ENCODE measurements around the gene CHTF8. TPM values are rescaled to one million over a fixed set of nuclear protein-coding genes. Genes with fewer than 3 reads are reported as not detected.

The CHTF8 gene
- total and polyA plus RNA-seq, 10 of the 15 experiments (the other 5 are each of a cell fraction or from before 2014, with no cell fraction given) = 18.5 to 159 (median 102) TPM

DNA sequence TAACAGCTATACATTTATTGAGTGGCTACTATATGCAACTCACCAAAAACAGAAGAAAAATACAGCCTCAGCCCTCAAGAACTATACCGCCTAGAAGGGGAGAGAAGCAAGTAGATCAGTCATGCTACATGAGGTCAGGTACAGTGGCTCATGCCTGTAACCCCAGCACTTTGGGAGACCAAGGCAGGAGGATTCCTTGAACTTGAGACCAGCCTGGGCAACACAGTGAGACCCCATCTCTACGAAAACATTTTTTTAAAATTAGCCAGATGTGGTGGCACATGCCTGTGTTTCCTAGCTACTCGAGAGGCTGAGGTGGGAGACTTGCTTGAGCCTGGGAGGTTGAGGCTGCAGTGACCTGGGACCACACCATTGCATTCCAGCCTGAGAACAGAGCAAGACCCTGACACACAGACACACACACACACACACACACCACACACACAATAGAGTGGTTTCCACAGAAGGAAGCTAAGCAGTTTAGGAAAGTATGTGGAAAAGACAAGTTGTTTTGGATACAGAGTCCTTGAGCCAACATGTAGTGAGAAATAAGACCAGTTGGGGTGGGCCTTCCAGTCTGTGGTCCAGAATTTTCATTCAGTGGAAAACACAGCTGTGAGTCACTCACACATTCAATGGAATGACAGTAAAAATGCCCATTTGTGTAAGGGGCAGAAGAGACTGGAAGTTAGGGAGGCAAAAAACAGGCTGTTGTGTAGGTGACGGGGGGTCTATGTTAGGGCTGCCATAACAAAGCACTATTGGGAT, 43.8 kb upstream of the CHTF8 start (continued):
- TF ChIP-seq MEF2B (IDR thresholded peaks at IDR 0.05; ENCODE audit: partially characterized antibody, poor library complexity, severe bottlenecking) = no peak

DNA sequence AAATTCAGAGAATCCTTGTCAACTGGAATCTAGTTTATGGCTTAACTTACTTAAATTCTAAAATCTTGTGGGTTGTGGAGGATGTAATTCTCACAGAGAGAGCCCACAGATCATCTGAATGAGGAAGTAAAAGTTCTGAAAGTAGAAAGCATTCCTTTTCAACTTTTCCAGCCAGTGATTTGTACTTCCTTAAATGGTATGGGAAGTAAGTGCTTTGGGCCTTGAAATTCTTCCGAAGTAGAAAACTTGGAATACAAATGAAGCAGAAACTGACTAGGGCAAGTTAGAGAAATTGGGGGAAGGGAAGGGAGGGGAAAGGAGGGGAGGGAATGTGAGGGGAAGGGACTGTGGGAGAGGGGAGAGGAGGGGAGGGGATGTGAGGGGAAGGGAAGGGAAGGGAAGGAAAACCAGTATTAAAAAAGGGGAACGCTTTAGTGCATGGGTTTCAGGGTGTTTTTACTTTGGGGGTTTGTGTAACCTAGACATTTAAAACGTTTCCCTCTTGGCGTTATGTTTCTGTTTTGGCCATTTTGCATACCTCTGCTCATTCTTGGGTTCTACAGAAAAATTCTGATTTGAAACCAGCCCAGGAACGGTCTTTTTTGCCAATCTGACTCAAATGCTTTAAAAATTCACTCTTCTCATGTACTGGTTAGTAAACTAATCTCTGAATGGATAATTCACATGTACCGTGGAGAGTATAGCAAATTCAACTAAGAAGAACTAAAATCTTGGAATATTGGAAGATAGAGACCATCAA, 39.1 kb upstream of the CHTF8 start:
- BruUV-seq (replicated peaks) = no TSS peak
- Histone ChIP-seq H3K9ac (ENCODE audit: control insufficient read depth, insufficient read depth, low read length) (no peak overlapping the region), H3K9me3 (replicated peaks; ENCODE audit: control insufficient read depth, insufficient read depth, low read length) (no peaks in the 10 kb centered on the region), H3K36me3 (ENCODE audit: control insufficient read depth in 2 of 2, insufficient read depth in 2 of 2, low read length in 1 of 2) (peaks cover 1 to 7% of the 10 kb centered on the region in 2 experiments), H3K4me1 (ENCODE audit: control insufficient read depth, insufficient read depth, low read length) (peaks cover 11% of the 10 kb centered on the region), H2AFZ (ENCODE audit: control insufficient read depth, low read depth, low read length) (no peak overlapping the region), H3K4me2 (ENCODE audit: control insufficient read depth, insufficient read depth) (no peak overlapping the region), H3K4me3 (no peak overlapping the region), H4K20me1 (ENCODE audit: control insufficient read depth, insufficient read depth) (no peaks in the 10 kb centered on the region), H3K79me2 (ENCODE audit: control insufficient read depth, insufficient read depth, low read length) (no peaks in the 10 kb centered on the region), H3K27me3 (replicated peaks in 1 of 2; ENCODE audit: control insufficient read depth in 2 of 2, insufficient read depth in 2 of 2, low read length in 1 of 2) (no peaks in the 10 kb centered on the region), H3K27ac (ENCODE audit: control insufficient read depth, insufficient read depth) (peak overlapping the region; percentile 9; the same call in 1 of the 2 replicates)
- CTCF ChIA-PET = no interaction called here
- TF ChIP-seq JUNB (IDR thresholded peaks at IDR 0.05) (no peak), RUNX3 (IDR thresholded peaks at IDR 0.05; ENCODE audit: low read length) (peak; percentile 53), IKZF1 (conservative IDR thresholded peaks at IDR 0.05) (peak; percentile 44), IKZF2 (IDR thresholded peaks at IDR 0.05) (peak; percentile 65 to 67; a peak in 3 of 4 replicates)
- TF ChIP-seq, protein P1, sequence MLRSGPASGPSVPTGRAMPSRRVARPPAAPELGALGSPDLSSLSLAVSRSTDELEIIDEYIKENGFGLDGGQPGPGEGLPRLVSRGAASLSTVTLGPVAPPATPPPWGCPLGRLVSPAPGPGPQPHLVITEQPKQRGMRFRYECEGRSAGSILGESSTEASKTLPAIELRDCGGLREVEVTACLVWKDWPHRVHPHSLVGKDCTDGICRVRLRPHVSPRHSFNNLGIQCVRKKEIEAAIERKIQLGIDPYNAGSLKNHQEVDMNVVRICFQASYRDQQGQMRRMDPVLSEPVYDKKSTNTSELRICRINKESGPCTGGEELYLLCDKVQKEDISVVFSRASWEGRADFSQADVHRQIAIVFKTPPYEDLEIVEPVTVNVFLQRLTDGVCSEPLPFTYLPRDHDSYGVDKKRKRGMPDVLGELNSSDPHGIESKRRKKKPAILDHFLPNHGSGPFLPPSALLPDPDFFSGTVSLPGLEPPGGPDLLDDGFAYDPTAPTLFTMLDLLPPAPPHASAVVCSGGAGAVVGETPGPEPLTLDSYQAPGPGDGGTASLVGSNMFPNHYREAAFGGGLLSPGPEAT (IDR thresholded peaks at IDR 0.05; ENCODE audit: low read depth) = peak; percentile 47; the same call in 1 of the 2 replicates
- POLR2A ChIA-PET = no interaction called here
- ATAC-seq (peak; percentile 37; the same call in 1 of the 3 replicates), FAIRE-seq (no peak), DNase-seq (ENCODE audit: low read depth, low spot score) (no peak)
- 77% methylated on average over 6 of the region's 6 CpGs for WGBS (ENCODE audit: insufficient coverage, insufficient replicate concordance, low lambda C conversion rate, missing lambda C conversion rate)
- SMC1A ChIA-PET (ENCODE audit: uncharacterized antibody, unreplicated experiment) = no interaction called here
- in situ Hi-C loops (cut with MboI) = no loop called here
- intact Hi-C loops (cut with micrococcal nuclease; ENCODE audit: unreplicated experiment) = no loop called here
- RAD21 ChIA-PET (ENCODE audit: unreplicated experiment) = no interaction called here

All from GM12878 (cell line).